ENCODE results near the gene SRPK3.

DNA sequence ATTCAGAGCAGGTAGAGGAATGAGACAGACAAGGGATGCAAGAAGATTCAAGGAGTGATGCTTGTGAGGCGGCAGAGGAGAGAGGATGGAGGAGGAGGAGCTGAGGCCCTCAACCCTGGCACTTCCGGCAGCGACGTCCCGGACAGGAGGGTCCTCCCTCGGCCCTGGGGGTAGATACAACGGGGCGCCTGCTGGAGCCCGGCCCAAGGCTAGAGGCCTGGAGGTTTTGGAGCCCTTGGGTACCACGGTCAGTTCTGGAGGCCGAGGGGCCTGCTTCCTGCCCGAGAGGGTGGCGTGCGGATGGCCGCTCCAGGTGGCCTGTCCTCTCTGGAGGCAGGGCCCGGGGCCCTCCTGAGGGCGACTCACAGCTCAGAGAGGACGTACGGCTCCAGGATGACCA, 27.1 kb downstream of the SRPK3 start:
- TF ChIP-seq RAD21 (conservative IDR thresholded peaks at IDR 0.05) (no peak), EZH2 (IDR thresholded peaks at IDR 0.05; ENCODE audit: borderline replicate concordance, insufficient read depth, low read length, poor library complexity, severe bottlenecking) (no peak), POLR2AphosphoS5 (IDR thresholded peaks at IDR 0.05) (no peak)
- TF ChIP-seq, protein P1, sequence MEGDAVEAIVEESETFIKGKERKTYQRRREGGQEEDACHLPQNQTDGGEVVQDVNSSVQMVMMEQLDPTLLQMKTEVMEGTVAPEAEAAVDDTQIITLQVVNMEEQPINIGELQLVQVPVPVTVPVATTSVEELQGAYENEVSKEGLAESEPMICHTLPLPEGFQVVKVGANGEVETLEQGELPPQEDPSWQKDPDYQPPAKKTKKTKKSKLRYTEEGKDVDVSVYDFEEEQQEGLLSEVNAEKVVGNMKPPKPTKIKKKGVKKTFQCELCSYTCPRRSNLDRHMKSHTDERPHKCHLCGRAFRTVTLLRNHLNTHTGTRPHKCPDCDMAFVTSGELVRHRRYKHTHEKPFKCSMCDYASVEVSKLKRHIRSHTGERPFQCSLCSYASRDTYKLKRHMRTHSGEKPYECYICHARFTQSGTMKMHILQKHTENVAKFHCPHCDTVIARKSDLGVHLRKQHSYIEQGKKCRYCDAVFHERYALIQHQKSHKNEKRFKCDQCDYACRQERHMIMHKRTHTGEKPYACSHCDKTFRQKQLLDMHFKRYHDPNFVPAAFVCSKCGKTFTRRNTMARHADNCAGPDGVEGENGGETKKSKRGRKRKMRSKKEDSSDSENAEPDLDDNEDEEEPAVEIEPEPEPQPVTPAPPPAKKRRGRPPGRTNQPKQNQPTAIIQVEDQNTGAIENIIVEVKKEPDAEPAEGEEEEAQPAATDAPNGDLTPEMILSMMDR (IDR thresholded peaks at IDR 0.05; ENCODE audit: poor library complexity, severe bottlenecking), result no peak
- TF ChIP-seq, protein P2, sequence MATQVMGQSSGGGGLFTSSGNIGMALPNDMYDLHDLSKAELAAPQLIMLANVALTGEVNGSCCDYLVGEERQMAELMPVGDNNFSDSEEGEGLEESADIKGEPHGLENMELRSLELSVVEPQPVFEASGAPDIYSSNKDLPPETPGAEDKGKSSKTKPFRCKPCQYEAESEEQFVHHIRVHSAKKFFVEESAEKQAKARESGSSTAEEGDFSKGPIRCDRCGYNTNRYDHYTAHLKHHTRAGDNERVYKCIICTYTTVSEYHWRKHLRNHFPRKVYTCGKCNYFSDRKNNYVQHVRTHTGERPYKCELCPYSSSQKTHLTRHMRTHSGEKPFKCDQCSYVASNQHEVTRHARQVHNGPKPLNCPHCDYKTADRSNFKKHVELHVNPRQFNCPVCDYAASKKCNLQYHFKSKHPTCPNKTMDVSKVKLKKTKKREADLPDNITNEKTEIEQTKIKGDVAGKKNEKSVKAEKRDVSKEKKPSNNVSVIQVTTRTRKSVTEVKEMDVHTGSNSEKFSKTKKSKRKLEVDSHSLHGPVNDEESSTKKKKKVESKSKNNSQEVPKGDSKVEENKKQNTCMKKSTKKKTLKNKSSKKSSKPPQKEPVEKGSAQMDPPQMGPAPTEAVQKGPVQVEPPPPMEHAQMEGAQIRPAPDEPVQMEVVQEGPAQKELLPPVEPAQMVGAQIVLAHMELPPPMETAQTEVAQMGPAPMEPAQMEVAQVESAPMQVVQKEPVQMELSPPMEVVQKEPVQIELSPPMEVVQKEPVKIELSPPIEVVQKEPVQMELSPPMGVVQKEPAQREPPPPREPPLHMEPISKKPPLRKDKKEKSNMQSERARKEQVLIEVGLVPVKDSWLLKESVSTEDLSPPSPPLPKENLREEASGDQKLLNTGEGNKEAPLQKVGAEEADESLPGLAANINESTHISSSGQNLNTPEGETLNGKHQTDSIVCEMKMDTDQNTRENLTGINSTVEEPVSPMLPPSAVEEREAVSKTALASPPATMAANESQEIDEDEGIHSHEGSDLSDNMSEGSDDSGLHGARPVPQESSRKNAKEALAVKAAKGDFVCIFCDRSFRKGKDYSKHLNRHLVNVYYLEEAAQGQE (IDR thresholded peaks at IDR 0.05; ENCODE audit: borderline replicate concordance), result no peak
